Measurements from ENCODE around the gene CD44.

The CD44 gene

DNA sequence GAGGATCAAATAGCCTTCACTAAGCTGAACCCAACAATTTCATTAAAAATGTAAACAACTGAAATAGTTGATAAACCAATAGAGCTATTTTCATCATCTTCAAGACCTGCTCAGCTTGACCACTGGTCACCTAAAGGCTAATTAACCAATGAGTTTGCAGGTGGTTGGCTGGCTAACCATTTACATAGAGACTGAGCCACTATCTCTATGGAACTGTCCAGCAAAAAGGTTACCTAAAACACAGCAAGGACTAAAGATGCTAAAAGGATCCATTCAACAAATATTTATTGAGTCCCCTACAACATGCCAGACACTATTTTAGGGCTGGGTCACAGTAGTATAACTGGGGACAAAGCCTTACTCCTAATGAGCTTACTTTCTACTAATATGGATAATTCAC is 123.8 kb downstream of the CD44 start:
- Histone ChIP-seq H3K27ac (ENCODE audit: low read depth, low read length) (no peak overlapping the region), H3K27me3 (ENCODE audit: control insufficient read depth, insufficient read depth, low read length) (no peaks in the 10 kb centered on the region), H3K9ac (ENCODE audit: low read length) (no peak overlapping the region), H3K4me1 (ENCODE audit: control insufficient read depth, insufficient read depth, low read length) (peaks cover 7% of the 10 kb centered on the region), H3K4me3 (ENCODE audit: low read length) (no peak overlapping the region), H3K36me3 (ENCODE audit: control insufficient read depth, insufficient read depth, low read length) (no peaks in the 10 kb centered on the region)

- H3K4me3 ChIP-seq (ENCODE audit: low read length) = no peak overlapping the region
- H3K4me1 ChIP-seq (ENCODE audit: control insufficient read depth, insufficient read depth, low read length) = no peaks in the 10 kb centered on the region
- no peak overlapping the region for H3K9ac ChIP-seq (ENCODE audit: low read length)
- no peak overlapping the region for H3K27ac ChIP-seq (ENCODE audit: low read depth, low read length)
- H3K27me3 ChIP-seq (ENCODE audit: control insufficient read depth, insufficient read depth, low read length) = no peaks in the 10 kb centered on the region
- no peaks in the 10 kb centered on the region for H3K36me3 ChIP-seq (ENCODE audit: control insufficient read depth, insufficient read depth, low read length)
Observed at GRCh38 chr11:35265755-35266454, 126.9 kb downstream of the CD44 start.

DNA sequence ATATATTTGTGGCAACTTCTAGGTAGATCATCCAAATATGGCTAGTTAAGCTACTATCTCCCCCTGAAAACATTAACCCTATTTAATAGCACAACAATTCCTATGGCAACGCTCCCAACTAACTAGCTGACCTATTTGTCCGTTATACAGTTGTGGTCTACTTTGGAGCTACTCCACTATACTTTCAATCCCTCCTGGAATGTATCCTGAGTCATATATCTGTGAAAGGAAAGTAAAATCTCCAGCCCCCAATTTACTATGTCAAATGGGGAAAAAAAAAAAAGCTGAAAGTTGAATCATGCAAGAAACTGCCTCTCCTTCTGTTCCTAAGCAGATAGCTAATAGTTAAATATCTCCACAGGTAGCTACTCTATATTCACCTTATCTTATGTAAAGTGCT is 128.5 kb downstream of the CD44 start:
- H3K4me1 ChIP-seq (ENCODE audit: control insufficient read depth, insufficient read depth, low read length) = no peaks in the 10 kb centered on the region
- no peak overlapping the region for H3K27ac ChIP-seq (ENCODE audit: low read depth, low read length)
- no peak overlapping the region for H3K9ac ChIP-seq (ENCODE audit: low read length)
- H3K4me3 ChIP-seq (ENCODE audit: low read length) = no peak overlapping the region
- H3K27me3 ChIP-seq (ENCODE audit: control insufficient read depth, insufficient read depth, low read length) = no peaks in the 10 kb centered on the region
- H3K36me3 ChIP-seq (ENCODE audit: control insufficient read depth, insufficient read depth, low read length) = no peaks in the 10 kb centered on the region

DNA sequence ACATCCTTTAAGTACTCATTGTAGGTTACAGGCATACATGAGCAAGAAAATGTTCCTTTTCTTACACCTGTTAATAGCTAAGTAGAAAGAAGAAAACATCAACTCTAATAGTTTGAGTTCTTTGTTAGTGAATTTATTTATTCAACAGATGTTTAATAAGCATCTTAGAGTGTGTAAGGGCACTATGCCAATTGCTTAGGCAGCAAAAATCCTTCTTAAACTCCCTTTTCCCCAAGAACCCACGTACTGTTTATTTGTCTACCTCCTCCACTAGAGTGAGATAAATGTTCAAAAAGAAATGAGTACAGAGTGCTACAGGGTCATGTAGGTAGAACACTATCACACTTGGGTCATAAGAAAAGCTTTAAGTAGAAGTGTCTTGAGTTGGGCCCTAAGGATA is 131.4 kb downstream of the CD44 start:
- Histone ChIP-seq H3K27ac (ENCODE audit: low read depth, low read length) (no peak overlapping the region), H3K27me3 (ENCODE audit: control insufficient read depth, insufficient read depth, low read length) (no peaks in the 10 kb centered on the region), H3K4me1 (ENCODE audit: control insufficient read depth, insufficient read depth, low read length) (no peaks in the 10 kb centered on the region), H3K36me3 (ENCODE audit: control insufficient read depth, insufficient read depth, low read length) (no peaks in the 10 kb centered on the region), H3K4me3 (ENCODE audit: low read length) (no peak overlapping the region), H3K9ac (ENCODE audit: low read length) (no peak overlapping the region)

- no peaks in the 10 kb centered on the region for H3K27me3 ChIP-seq (ENCODE audit: control insufficient read depth, insufficient read depth, low read length)
- H3K36me3 ChIP-seq (ENCODE audit: control insufficient read depth, insufficient read depth, low read length) = no peaks in the 10 kb centered on the region
- H3K9ac ChIP-seq (ENCODE audit: low read length) = no peak overlapping the region
- H3K4me3 ChIP-seq (ENCODE audit: low read length) = no peak overlapping the region
- no peak overlapping the region for H3K27ac ChIP-seq (ENCODE audit: low read depth, low read length)
- no peaks in the 10 kb centered on the region for H3K4me1 ChIP-seq (ENCODE audit: control insufficient read depth, insufficient read depth, low read length)
Observed at GRCh38 chr11:35271031-35271430, 132.1 kb downstream of the CD44 start.

GRCh38 chr11:35272391-35272902 is 133.5 kb downstream of the CD44 start:
- no peaks in the 10 kb centered on the region for H3K4me1 ChIP-seq (ENCODE audit: control insufficient read depth, insufficient read depth, low read length)
- H3K27ac ChIP-seq (ENCODE audit: low read depth, low read length) = no peak overlapping the region
- no peaks in the 10 kb centered on the region for H3K27me3 ChIP-seq (ENCODE audit: control insufficient read depth, insufficient read depth, low read length)
- no peak overlapping the region for H3K9ac ChIP-seq (ENCODE audit: low read length)
- no peak overlapping the region for H3K4me3 ChIP-seq (ENCODE audit: low read length)
- H3K36me3 ChIP-seq (ENCODE audit: control insufficient read depth, insufficient read depth, low read length) = no peaks in the 10 kb centered on the region

DNA sequence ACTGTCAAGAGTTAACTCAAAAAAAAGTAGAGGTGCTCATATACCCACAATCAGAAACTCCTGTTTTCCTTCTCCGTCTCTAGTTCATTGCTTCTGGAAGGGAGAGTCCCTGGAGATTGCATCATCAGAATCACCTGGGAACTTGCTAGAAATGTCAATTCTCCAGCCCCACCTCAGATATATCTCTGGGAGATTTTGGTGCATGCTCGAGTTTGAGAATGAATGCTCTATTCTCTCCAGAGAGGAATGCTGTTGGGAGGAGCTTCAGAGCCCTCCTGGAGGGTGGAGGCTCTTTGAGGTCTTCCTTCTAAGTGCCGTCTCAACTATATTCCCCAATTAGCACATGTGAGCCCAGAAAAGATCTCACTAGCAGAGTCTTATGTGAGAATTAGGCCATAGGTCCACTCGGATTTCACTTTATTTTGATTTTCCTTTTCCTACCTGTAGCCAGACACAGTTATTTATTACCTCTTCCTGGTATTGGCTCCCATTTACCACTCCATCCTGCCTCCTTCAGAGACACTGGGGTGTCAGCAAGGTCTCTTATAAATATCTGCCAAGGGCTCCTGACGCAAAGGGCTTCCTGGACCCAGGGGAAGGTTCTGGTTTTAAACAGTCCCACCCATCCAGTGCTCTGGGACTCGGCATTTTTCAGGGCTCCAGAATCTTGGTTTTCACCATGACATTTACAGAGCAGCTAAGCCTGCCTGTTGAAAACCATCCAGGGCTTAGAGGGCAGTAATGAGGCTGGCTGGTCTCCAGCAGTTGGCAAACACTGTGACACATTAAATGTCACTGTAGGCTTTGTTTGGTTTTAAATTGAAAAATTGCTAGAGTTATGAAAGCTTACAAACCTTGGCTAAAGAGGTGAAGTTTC is 136.2 kb downstream of the CD44 start:
- Histone ChIP-seq H3K27me3 (ENCODE audit: control insufficient read depth, insufficient read depth, low read length) (no peaks in the 10 kb centered on the region), H3K4me3 (ENCODE audit: low read length) (no peak overlapping the region), H3K36me3 (ENCODE audit: control insufficient read depth, insufficient read depth, low read length) (no peaks in the 10 kb centered on the region), H3K9ac (ENCODE audit: low read length) (no peak overlapping the region), H3K4me1 (ENCODE audit: control insufficient read depth, insufficient read depth, low read length) (no peaks in the 10 kb centered on the region), H3K27ac (ENCODE audit: low read depth, low read length) (no peak overlapping the region)

DNA sequence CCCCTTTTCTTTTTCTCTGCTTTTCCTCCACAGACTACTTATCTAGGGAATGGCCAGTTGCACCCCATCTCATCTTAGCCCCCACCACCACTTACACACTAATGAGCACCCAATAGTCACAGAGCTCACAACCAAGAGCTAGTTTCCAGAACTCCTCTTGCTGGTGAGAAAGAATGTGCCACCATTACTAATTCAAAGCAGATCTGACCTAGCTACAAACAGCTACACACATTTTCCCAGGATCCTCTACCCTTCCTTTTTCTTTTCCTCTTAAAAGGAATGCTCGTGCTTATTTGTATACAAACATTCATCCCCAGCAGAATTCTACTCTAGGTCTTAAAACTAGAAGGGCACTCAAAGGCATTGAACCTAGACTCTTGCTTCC is 136.8 kb downstream of the CD44 start:
- H3K27ac ChIP-seq (ENCODE audit: low read depth, low read length) = no peak overlapping the region

GRCh38 chr11:35276396-35277145 is 137.6 kb downstream of the CD44 start:
- no peak overlapping the region for H3K27ac ChIP-seq (ENCODE audit: low read depth, low read length)
- H3K4me3 ChIP-seq (ENCODE audit: low read length) = no peak overlapping the region
- H3K9ac ChIP-seq (ENCODE audit: low read length) = no peak overlapping the region
- H3K36me3 ChIP-seq (ENCODE audit: control insufficient read depth, insufficient read depth, low read length) = no peaks in the 10 kb centered on the region
- H3K27me3 ChIP-seq (ENCODE audit: control insufficient read depth, insufficient read depth, low read length) = no peaks in the 10 kb centered on the region
- no peaks in the 10 kb centered on the region for H3K4me1 ChIP-seq (ENCODE audit: control insufficient read depth, insufficient read depth, low read length)

More for the DNA sequence above, 136.8 kb downstream of the CD44 start:
- Histone ChIP-seq H3K4me3 (ENCODE audit: low read length) (no peak overlapping the region), H3K9ac (ENCODE audit: low read length) (no peak overlapping the region), H3K36me3 (ENCODE audit: control insufficient read depth, insufficient read depth, low read length) (no peaks in the 10 kb centered on the region), H3K27me3 (ENCODE audit: control insufficient read depth, insufficient read depth, low read length) (no peaks in the 10 kb centered on the region), H3K4me1 (ENCODE audit: control insufficient read depth, insufficient read depth, low read length) (no peaks in the 10 kb centered on the region)

DNA sequence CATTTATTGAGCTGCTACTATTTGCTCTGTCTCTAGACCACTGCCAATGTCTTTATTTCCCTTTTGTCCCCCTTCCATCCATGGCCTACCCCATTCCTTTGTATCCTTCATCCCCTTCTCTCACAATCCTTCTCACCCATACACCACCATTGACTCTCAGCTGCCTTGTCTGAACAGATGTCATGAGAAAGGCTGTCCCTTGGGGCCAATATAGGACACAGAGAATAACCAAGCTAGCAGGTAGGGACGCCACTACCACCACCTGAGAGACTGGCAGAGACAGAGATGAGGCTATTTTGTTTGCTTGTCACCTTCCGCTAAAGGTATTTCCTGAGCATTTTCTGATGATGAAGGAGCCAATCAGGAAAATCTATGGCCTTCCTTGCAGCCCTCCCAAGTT is 138.9 kb downstream of the CD44 start:
- Histone ChIP-seq H3K27ac (ENCODE audit: low read depth, low read length) (no peak overlapping the region), H3K36me3 (ENCODE audit: control insufficient read depth, insufficient read depth, low read length) (no peaks in the 10 kb centered on the region), H3K9ac (ENCODE audit: low read length) (no peak overlapping the region), H3K4me3 (ENCODE audit: low read length) (no peak overlapping the region), H3K4me1 (ENCODE audit: control insufficient read depth, insufficient read depth, low read length) (no peaks in the 10 kb centered on the region), H3K27me3 (ENCODE audit: control insufficient read depth, insufficient read depth, low read length) (no peaks in the 10 kb centered on the region)

- Histone ChIP-seq H3K27ac (ENCODE audit: low read depth, low read length) (peak overlapping the region; percentile 41), H3K4me3 (ENCODE audit: low read length) (no peak overlapping the region), H3K9ac (ENCODE audit: low read length) (no peak overlapping the region), H3K36me3 (ENCODE audit: control insufficient read depth, insufficient read depth, low read length) (no peaks in the 10 kb centered on the region), H3K4me1 (ENCODE audit: control insufficient read depth, insufficient read depth, low read length) (no peaks in the 10 kb centered on the region), H3K27me3 (ENCODE audit: control insufficient read depth, insufficient read depth, low read length) (no peaks in the 10 kb centered on the region)
Observed at GRCh38 chr11:35280727-35281126, 141.8 kb downstream of the CD44 start.

DNA sequence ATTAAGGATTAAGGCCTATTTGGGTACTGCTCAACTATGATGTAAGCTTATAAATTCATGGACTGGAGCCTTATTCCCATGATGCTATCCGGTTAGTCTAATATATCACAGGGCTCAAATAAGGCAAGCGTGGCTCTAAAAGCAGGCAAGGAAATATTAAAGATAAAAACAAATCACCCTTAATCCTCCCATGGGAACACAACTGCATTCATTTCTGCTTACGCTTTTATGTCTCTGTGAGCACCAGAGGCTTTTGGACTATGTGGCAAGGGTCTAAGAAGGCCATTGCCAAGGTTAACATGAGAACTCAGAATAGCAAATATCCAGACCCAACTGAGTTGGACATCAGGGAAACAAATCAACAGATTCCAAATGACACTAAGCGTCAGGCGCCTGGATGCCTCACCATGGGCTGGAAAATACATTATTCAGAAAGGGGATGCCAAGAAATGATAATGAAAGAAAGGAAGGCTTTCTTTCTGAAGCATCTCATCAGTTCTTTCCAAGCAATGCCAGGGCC is 142.3 kb downstream of the CD44 start:
- no peak overlapping the region for H3K9ac ChIP-seq (ENCODE audit: low read length)
- peak overlapping the region; percentile 57 for H3K27ac ChIP-seq (ENCODE audit: low read depth, low read length)
- H3K4me1 ChIP-seq (ENCODE audit: control insufficient read depth, insufficient read depth, low read length) = no peaks in the 10 kb centered on the region
- H3K36me3 ChIP-seq (ENCODE audit: control insufficient read depth, insufficient read depth, low read length) = no peaks in the 10 kb centered on the region
- no peaks in the 10 kb centered on the region for H3K27me3 ChIP-seq (ENCODE audit: control insufficient read depth, insufficient read depth, low read length)
- no peak overlapping the region for H3K4me3 ChIP-seq (ENCODE audit: low read length)
